CD14-positive monocyte (primary cell): Measurements from ENCODE around the gene APEX2. TPM values are rescaled to one million over a fixed set of nuclear protein-coding genes. Genes with fewer than 3 reads are reported as not detected.

Experiments
- DNase-seq, 3 donors: peaks; one replicate each; pipeline ENCODE4 v3.0.0-alpha.2; 2011 to 2022
- H2AFZ ChIP-seq: 2 replicates; pipeline ENCODE4 v1.6.0; 2012; ENCODE audit warnings: mild to moderate bottlenecking, low read depth, low read length, inconsistent platforms; ENCODE audit not compliant: insufficient read depth, poor library complexity, severe bottlenecking
- H3K27ac ChIP-seq, 2 donors: 1 replicate in 1 of 2; 2 replicates in 1 of 2; pipeline ENCODE4 v1.5.1; 2012 to 2013; ENCODE audit warnings: low read length in 2 of 2, control low read depth in 1 of 2, inconsistent platforms in 1 of 2, low read depth in 1 of 2, mild to moderate bottlenecking in 1 of 2
- H3K27me3 ChIP-seq, 2 donors: one replicate each; pipeline versions ENCODE4 v1.6.0 to v1.6.1; 2011 to 2013; ENCODE audit warnings: low read length in 2 of 2; ENCODE audit not compliant: control insufficient read depth in 2 of 2, insufficient read depth in 2 of 2
- H3K36me3 ChIP-seq, 2 donors: replicated peaks in 1 of 2; 1 replicate in 1 of 2; 2 replicates in 1 of 2; pipeline versions ENCODE4 v1.5.1 to v1.6.1; 2012 to 2013; ENCODE audit warnings: low read length in 2 of 2, control low read depth in 1 of 2, inconsistent platforms in 1 of 2, mild to moderate bottlenecking in 1 of 2; ENCODE audit not compliant: insufficient read depth in 2 of 2, control insufficient read depth in 1 of 2
- H3K4me1 ChIP-seq, 2 donors: 1 replicate in 1 of 2; 2 replicates in 1 of 2; pipeline versions ENCODE4 v1.5.1 to v1.6.1; 2012 to 2013; ENCODE audit warnings: low read length in 2 of 2, control low read depth in 1 of 2, inconsistent platforms in 1 of 2, mild to moderate bottlenecking in 1 of 2, moderate library complexity in 1 of 2; ENCODE audit not compliant: insufficient read depth in 2 of 2, control insufficient read depth in 1 of 2
- H3K4me2 ChIP-seq: replicated peaks from 2 replicates; pipeline ENCODE3; 2012; ENCODE audit warnings: low read length, moderate library complexity, mild to moderate bottlenecking; ENCODE audit not compliant: poor library complexity, severe bottlenecking; ENCODE audit errors: extremely low read depth
- H3K4me3 ChIP-seq, 3 experiments: fragments of 200-600 bp in 1 of 3; sonication (generic) in 1 of 3; replicated peaks in 1 of 3; 1 replicate in 2 of 3; 2 replicates in 1 of 3; pipeline ENCODE4 v1.5.1; 2011 to 2013; ENCODE audit warnings: low read length in 3 of 3, mild to moderate bottlenecking in 3 of 3, control low read depth in 2 of 3, low read depth in 2 of 3, inconsistent platforms in 1 of 3, moderate library complexity in 1 of 3
- H3K79me2 ChIP-seq: 2 replicates; pipeline ENCODE4 v1.6.0; 2012; ENCODE audit warnings: mild to moderate bottlenecking, control low read depth, inconsistent platforms, low read length, moderate library complexity; ENCODE audit not compliant: insufficient read depth
- H3K9ac ChIP-seq: 2 replicates; pipeline ENCODE4 v1.6.0; 2017; ENCODE audit warnings: low read length, mild to moderate bottlenecking; ENCODE audit not compliant: insufficient read depth, poor library complexity, severe bottlenecking
- H3K9me3 ChIP-seq, 2 donors: replicated peaks in 1 of 2; 1 replicate in 1 of 2; 2 replicates in 1 of 2; pipeline versions ENCODE4 v1.5.1 to v1.6.1; 2012 to 2013; ENCODE audit warnings: low read length in 2 of 2, control low read depth in 1 of 2; ENCODE audit not compliant: control insufficient read depth in 1 of 2, insufficient read depth in 1 of 2
- H4K20me1 ChIP-seq: 2 replicates; pipeline ENCODE4 v1.6.0; 2012; ENCODE audit warnings: mild to moderate bottlenecking, low read length, control low read depth, moderate library complexity; ENCODE audit not compliant: insufficient read depth
- H3K27ac Mint-ChIP-seq, 7 donors: one replicate each; pipeline ENCODE4 v1.8.0; 2020; ENCODE audit warnings: mild to moderate bottlenecking in 7 of 7, mixed read lengths in 7 of 7, moderate library complexity in 6 of 7, inconsistent platforms in 2 of 7
- H3K27me3 Mint-ChIP-seq, 3 donors: one replicate each; pipeline ENCODE4 v1.8.0; 2021 to 2022; ENCODE audit warnings: low read depth in 3 of 3, mild to moderate bottlenecking in 3 of 3, mixed read lengths in 3 of 3, moderate library complexity in 3 of 3, inconsistent platforms in 1 of 3
- H3K36me3 Mint-ChIP-seq, 2 donors: one replicate each; pipeline ENCODE4 v1.8.0; 2020; ENCODE audit warnings: mixed read lengths in 2 of 2, inconsistent platforms in 1 of 2, mild to moderate bottlenecking in 1 of 2
- H3K4me1 Mint-ChIP-seq: one replicate; pipeline ENCODE4 v1.8.0; 2020; ENCODE audit warnings: mild to moderate bottlenecking, mixed read lengths
- H3K4me3 Mint-ChIP-seq, 2 donors: one replicate each; pipeline ENCODE4 v1.8.0; 2020; ENCODE audit warnings: mild to moderate bottlenecking in 2 of 2, mixed read lengths in 2 of 2, moderate library complexity in 1 of 2
- H3K9me3 Mint-ChIP-seq, 7 donors: one replicate each; pipeline ENCODE4 v1.8.0; 2020 to 2022; ENCODE audit warnings: mixed read lengths in 7 of 7, mild to moderate bottlenecking in 6 of 7, moderate library complexity in 6 of 7, inconsistent platforms in 2 of 7
- WGBS: methylation state at CpG from one replicate; pipeline ENCODE4 v1.1.5; 2013; ENCODE audit warnings: missing lambda C conversion rate; ENCODE audit not compliant: insufficient coverage; 5-methylcytosine and 5-hydroxymethylcytosine counted together
- intact Hi-C, 2 donors: fragments of 100-400 bp; cut with micrococcal nuclease; formaldehyde crosslinking; loops; one replicate each; pipeline versions ENCODE4 v1.15.0 to v1.15.1; 2023
- polyA minus RNA-seq: library from RNA; depleted of rRNA, polyadenylated mRNA; stranded (reverse); fragments of >200 nt; gene quantifications from 2 replicates; pipeline ENCODE4 v1.2.3, GENCODE V29; 2012
- polyA plus RNA-seq, 3 donors: library from polyadenylated mRNA; depleted of rRNA in 1 of 3; unstranded in 2 of 3; stranded (reverse) in 1 of 3; fragments of 300-500 nt in 2 of 3; fragments of >200 nt in 1 of 3; fragmentation: Illumina TruSeq in 2 of 3; gene quantifications; 1 replicate in 2 of 3; 2 replicates in 1 of 3; pipeline ENCODE4 v1.2.3, GENCODE V29; 2012 to 2021
- total RNA-seq, 12 experiments: library from RNA in 1 of 12; stranded (reverse) in 1 of 12; fragments of 120-200 nt in 1 of 12; gene quantifications; one replicate each; pipeline ENCODE4 v1.2.4 and lab custom pipeline; 2013 to 2026; ENCODE audit warnings: mixed read lengths in 6 of 12, inconsistent platforms in 1 of 12
- TF ChIP-seq, protein P1 (sequence below): fragments of 200-600 bp; IDR thresholded peaks from one replicate; pipeline ENCODE4 v1.8.0; 2022; ENCODE audit warnings: antibody characterized with exemption, mild to moderate bottlenecking

APEX2 gene, protein sequence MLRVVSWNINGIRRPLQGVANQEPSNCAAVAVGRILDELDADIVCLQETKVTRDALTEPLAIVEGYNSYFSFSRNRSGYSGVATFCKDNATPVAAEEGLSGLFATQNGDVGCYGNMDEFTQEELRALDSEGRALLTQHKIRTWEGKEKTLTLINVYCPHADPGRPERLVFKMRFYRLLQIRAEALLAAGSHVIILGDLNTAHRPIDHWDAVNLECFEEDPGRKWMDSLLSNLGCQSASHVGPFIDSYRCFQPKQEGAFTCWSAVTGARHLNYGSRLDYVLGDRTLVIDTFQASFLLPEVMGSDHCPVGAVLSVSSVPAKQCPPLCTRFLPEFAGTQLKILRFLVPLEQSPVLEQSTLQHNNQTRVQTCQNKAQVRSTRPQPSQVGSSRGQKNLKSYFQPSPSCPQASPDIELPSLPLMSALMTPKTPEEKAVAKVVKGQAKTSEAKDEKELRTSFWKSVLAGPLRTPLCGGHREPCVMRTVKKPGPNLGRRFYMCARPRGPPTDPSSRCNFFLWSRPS
- total RNA-seq (2013) = 6.3 TPM
- polyA plus RNA-seq = 10 to 100 TPM; 13.3 to 17.8 (median 14.4) TPM
- polyA minus RNA-seq = 4.4 and 5.7 TPM in 2 replicates
- total RNA-seq (lab: John Stamatoyannopoulos, UW) = 3.6 to 9.6 (median 6.5) reads per million in 11 experiments

DNA sequence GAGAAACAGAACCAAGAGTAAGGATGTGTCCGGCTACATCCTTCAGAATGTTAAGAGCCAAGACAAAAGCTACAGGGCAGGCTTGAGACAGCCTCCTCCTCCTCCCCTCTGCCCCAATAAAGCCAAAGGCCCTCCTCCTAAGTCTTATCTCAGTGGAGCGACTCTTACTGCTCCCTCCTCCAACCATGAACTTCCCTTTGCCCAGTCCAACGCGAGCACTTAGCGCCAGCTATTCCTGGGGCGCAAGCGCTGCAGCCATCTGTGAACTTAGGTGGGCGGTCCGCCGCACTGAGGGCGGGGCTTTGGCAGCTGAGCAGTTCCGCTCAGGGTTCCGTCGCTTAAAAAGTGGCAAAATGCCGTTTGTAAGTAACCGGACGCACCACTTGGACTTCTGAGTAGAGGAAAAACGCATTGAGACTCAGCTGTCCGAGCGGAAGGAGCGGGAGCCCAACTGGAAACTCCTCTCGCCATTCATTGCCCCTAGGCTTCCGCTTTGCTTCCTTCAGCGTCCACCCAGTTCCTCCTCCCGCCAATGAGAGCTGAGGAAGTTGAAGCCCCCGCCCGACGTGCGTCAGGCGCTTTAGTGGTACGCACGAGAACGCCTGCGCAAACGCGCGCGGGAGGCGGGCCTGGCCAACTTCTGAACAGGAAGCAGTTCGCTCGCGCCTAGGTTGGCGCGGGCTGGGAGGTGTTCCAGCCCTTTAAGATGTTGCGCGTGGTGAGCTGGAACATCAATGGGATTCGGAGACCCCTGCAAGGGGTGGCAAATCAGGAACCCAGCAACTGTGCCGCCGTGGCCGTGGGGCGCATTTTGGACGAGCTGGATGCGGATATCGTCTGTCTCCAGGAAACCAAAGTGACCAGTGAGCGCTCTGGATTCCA is at the start of gene APEX2:
Gene APEX2 (plus strand): TSS at position 647 of the 882 bp plus-strand sequence. CDS start 60 bp downstream, at position 707.
- Histone ChIP-seq H3K36me3 (peaks cover 26 to 31% of the 10 kb centered on the region in 2 donors), H3K4me3 (peak within 1 kb of the TSS; percentile 72 to 84 (median 80)), H3K9ac (peak within 1 kb of the TSS; percentile 67), H3K27me3 (peaks cover 0 to 2% of the 10 kb centered on the region in 2 donors), H3K9me3 (no peaks in the 10 kb centered on the region), H3K27ac (peak within 1 kb of the TSS; percentile 89 to 96), H2AFZ (peak within 1 kb of the TSS; percentile 76), H4K20me1 (no peaks in the 10 kb centered on the region), H3K4me1 (peaks cover 14 to 17% of the 10 kb centered on the region in 2 donors), H3K79me2 (peaks cover 13% of the 10 kb centered on the region), H3K4me2 (peak within 1 kb of the TSS; percentile 74)
- H3K4me1 Mint-ChIP-seq = peaks cover 18% of the 10 kb centered on the region
- peaks cover 23 to 25% of the 10 kb centered on the region in 2 donors for H3K36me3 Mint-ChIP-seq
- 0% methylated on average over 33 of the region's 55 CpGs for WGBS
- H3K4me3 Mint-ChIP-seq = peak within 1 kb of the TSS; percentile 84 to 95
- TF ChIP-seq, protein P1, sequence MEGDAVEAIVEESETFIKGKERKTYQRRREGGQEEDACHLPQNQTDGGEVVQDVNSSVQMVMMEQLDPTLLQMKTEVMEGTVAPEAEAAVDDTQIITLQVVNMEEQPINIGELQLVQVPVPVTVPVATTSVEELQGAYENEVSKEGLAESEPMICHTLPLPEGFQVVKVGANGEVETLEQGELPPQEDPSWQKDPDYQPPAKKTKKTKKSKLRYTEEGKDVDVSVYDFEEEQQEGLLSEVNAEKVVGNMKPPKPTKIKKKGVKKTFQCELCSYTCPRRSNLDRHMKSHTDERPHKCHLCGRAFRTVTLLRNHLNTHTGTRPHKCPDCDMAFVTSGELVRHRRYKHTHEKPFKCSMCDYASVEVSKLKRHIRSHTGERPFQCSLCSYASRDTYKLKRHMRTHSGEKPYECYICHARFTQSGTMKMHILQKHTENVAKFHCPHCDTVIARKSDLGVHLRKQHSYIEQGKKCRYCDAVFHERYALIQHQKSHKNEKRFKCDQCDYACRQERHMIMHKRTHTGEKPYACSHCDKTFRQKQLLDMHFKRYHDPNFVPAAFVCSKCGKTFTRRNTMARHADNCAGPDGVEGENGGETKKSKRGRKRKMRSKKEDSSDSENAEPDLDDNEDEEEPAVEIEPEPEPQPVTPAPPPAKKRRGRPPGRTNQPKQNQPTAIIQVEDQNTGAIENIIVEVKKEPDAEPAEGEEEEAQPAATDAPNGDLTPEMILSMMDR = no peak
- H3K9me3 Mint-ChIP-seq = peaks cover 0 to 8% (median 2%) of the 10 kb centered on the region in 7 donors
- intact Hi-C loops = loop anchor here (10.0 kb wide), 4 partner anchors 165 to 355 kb away; partner anchors contain the start of gene MAGED2 (in 1 of the 2)
- peaks cover 0 to 7% (median 5%) of the 10 kb centered on the region in 3 donors for H3K27me3 Mint-ChIP-seq
- H3K27ac Mint-ChIP-seq = peak within 1 kb of the TSS; percentile 90 to 98 (median 95)
- DNase-seq = peak; percentile 89 to 91 (median 90)
